Measurements from ENCODE around the gene C6orf118.

Gene C6orf118

GRCh38 chr6:165321150-165321549 is 11.7 kb upstream of the C6orf118 start:
- no peaks in the 10 kb centered on the region for H3K79me1 ChIP-seq (ENCODE audit: low read length)
- H3K4me1 ChIP-seq (ENCODE audit: control insufficient read depth, low read depth, low read length), result no peaks in the 10 kb centered on the region
- no peak overlapping the region for H3K4ac ChIP-seq (ENCODE audit: low read depth, low read length)
- H2BK120ac ChIP-seq (ENCODE audit: low read depth, low read length), result no peak overlapping the region
- no peak overlapping the region for H2BK5ac ChIP-seq (ENCODE audit: low read length)
- H3K4me3 ChIP-seq (ENCODE audit: low read length), result no peak overlapping the region
- no peaks in the 10 kb centered on the region for H3K36me3 ChIP-seq (ENCODE audit: control insufficient read depth, insufficient read depth, low read length)
- no peak overlapping the region for H4K5ac ChIP-seq (ENCODE audit: low read length)
- no CpG with 5 or more reads among the region's 3 CpGs for WGBS (ENCODE audit: extremely low coverage, insufficient coverage, low lambda C conversion rate)
- no peak overlapping the region for H2BK15ac ChIP-seq (replicated peaks; ENCODE audit: low read depth)
- no peak overlapping the region for H3K18ac ChIP-seq (ENCODE audit: low read length)
- H3K23ac ChIP-seq (ENCODE audit: low read length), result no peak overlapping the region
- H3K27me3 ChIP-seq (ENCODE audit: insufficient read depth, low read length, poor library complexity), result no peaks in the 10 kb centered on the region
- H2AK5ac ChIP-seq (ENCODE audit: low read length), result no peak overlapping the region
- H3K4me2 ChIP-seq (ENCODE audit: low read length), result no peak overlapping the region
- DNase-seq, result no peak
- H3K27ac ChIP-seq (ENCODE audit: low read depth, low read length), result no peak overlapping the region
- no peak overlapping the region for H3K56ac ChIP-seq (ENCODE audit: low read length)
- no peaks in the 10 kb centered on the region for H3K79me2 ChIP-seq (ENCODE audit: control insufficient read depth, insufficient read depth, low read length)
- H3K9ac ChIP-seq (ENCODE audit: low read length), result no peak overlapping the region
- no peak overlapping the region for H4K8ac ChIP-seq (ENCODE audit: low read depth, low read length)

- Histone ChIP-seq H2BK120ac (ENCODE audit: low read depth, low read length) (no peak overlapping the region), H3K56ac (ENCODE audit: low read length) (no peak overlapping the region), H3K27me3 (ENCODE audit: insufficient read depth, low read length, poor library complexity) (no peaks in the 10 kb centered on the region), H3K4me2 (ENCODE audit: low read length) (no peak overlapping the region), H3K79me2 (ENCODE audit: control insufficient read depth, insufficient read depth, low read length) (no peaks in the 10 kb centered on the region), H3K4me1 (ENCODE audit: control insufficient read depth, low read depth, low read length) (no peaks in the 10 kb centered on the region), H2BK15ac (replicated peaks; ENCODE audit: low read depth) (no peak overlapping the region), H3K9ac (ENCODE audit: low read length) (no peak overlapping the region), H3K4ac (ENCODE audit: low read depth, low read length) (no peak overlapping the region), H4K8ac (ENCODE audit: low read depth, low read length) (no peak overlapping the region), H2BK5ac (ENCODE audit: low read length) (no peak overlapping the region), H3K79me1 (ENCODE audit: low read length) (no peaks in the 10 kb centered on the region), H3K23ac (ENCODE audit: low read length) (no peak overlapping the region), H3K36me3 (ENCODE audit: control insufficient read depth, insufficient read depth, low read length) (no peaks in the 10 kb centered on the region), H4K5ac (ENCODE audit: low read length) (no peak overlapping the region), H3K27ac (ENCODE audit: low read depth, low read length) (no peak overlapping the region), H2AK5ac (ENCODE audit: low read length) (no peak overlapping the region), H3K4me3 (ENCODE audit: low read length) (no peak overlapping the region), H3K18ac (ENCODE audit: low read length) (no peak overlapping the region)
- no peak for DNase-seq
- no CpG with 5 or more reads among the region's 14 CpGs for WGBS (ENCODE audit: extremely low coverage, insufficient coverage, low lambda C conversion rate)
Observed at GRCh38 chr6:165317723-165318122, 8.3 kb upstream of the C6orf118 start.

DNA sequence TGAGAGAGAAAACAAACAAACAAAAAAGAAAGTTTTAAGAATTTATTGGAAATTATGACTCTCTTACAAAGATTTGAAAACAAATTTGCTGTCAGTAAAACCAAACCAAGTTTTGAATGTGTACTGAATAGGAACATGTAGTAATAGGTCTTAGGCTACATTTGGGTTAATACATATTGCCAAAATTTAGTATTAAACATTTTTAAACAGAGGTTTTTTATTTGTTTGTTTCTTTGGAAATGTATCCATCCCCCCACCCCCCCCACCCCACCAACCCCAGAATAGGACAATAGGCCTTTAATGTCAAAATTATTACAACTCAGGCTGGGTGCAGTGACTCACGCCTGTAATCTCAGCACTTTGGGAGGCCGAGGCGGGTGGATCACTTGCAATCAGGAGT is 2.5 kb downstream of the C6orf118 start:
- H3K4me1 ChIP-seq (ENCODE audit: control insufficient read depth, low read depth, low read length), result no peaks in the 10 kb centered on the region
- no peaks in the 10 kb centered on the region for H3K79me2 ChIP-seq (ENCODE audit: control insufficient read depth, insufficient read depth, low read length)
- H2BK5ac ChIP-seq (ENCODE audit: low read length), result no peak overlapping the region
- H4K5ac ChIP-seq (ENCODE audit: low read length), result no peak overlapping the region
- H3K4me3 ChIP-seq (ENCODE audit: low read length), result no peak overlapping the region
- H3K18ac ChIP-seq (ENCODE audit: low read length), result no peak overlapping the region
- H3K4me2 ChIP-seq (ENCODE audit: low read length), result no peak overlapping the region
- H3K27ac ChIP-seq (ENCODE audit: low read depth, low read length), result no peak overlapping the region
- no peak overlapping the region for H4K8ac ChIP-seq (ENCODE audit: low read depth, low read length)
- H3K36me3 ChIP-seq (ENCODE audit: control insufficient read depth, insufficient read depth, low read length), result no peaks in the 10 kb centered on the region
- H2BK15ac ChIP-seq (replicated peaks; ENCODE audit: low read depth), result no peak overlapping the region
- H3K27me3 ChIP-seq (ENCODE audit: insufficient read depth, low read length, poor library complexity), result no peaks in the 10 kb centered on the region
- H2BK120ac ChIP-seq (ENCODE audit: low read depth, low read length), result no peak overlapping the region
- H3K9ac ChIP-seq (ENCODE audit: low read length), result no peak overlapping the region
- H2AK5ac ChIP-seq (ENCODE audit: low read length), result no peak overlapping the region
- H3K23ac ChIP-seq (ENCODE audit: low read length), result no peak overlapping the region
- no peak overlapping the region for H3K4ac ChIP-seq (ENCODE audit: low read depth, low read length)
- DNase-seq, result no peak
- H3K56ac ChIP-seq (ENCODE audit: low read length), result no peak overlapping the region
- H3K79me1 ChIP-seq (ENCODE audit: low read length), result no peaks in the 10 kb centered on the region
- WGBS (ENCODE audit: extremely low coverage, insufficient coverage, low lambda C conversion rate), result no CpG with 5 or more reads among the region's 3 CpGs

DNA sequence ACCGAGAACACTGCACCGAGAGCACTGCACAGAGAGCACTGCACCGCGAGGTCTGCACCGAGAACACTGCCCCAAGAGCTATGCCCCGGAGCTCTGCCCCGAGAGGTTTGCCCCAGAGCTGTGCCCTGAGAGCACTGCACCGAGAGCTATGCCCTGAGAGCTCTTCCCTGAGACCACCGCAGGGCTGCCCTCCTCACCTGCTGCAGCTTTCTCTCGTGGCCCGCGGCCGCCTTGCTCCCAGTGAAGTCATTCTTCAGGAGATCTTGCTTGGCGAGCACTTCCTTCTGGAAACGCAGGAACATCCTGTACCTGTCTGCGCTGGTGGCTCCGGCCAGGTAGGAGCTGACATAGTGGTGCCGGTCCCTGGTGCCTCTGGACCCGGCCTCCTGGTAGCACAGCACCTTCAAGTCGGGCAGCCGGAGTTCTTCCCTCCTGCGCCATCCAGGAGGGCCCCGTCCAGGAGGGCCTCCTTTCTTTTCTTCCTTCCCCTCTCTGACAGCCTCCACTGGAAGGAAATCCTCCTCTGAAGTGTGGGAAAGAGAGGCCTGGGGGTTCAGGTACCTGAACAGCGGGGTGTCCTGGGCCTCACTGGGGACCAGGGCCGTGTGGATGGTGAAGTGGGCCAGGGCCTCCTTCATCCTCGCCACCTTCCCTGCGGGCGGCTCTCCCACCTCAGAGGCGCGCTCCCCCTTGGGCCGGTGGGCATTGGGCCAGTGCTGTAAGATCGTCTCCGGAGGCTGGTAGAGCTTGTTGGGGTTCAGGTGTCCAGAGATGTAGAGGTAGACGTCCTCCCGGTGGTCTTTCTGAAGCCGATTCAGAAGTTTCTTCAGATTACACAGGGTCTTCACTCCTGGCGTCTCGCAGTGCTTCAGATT is 7.8 kb downstream of the C6orf118 start:
- Histone ChIP-seq H3K4me1 (ENCODE audit: control insufficient read depth, low read depth, low read length) (no peaks in the 10 kb centered on the region), H3K79me2 (ENCODE audit: control insufficient read depth, insufficient read depth, low read length) (no peaks in the 10 kb centered on the region), H3K9ac (ENCODE audit: low read length) (no peak overlapping the region), H2BK5ac (ENCODE audit: low read length) (no peak overlapping the region), H3K4ac (ENCODE audit: low read depth, low read length) (no peak overlapping the region), H2BK120ac (ENCODE audit: low read depth, low read length) (no peak overlapping the region), H3K18ac (ENCODE audit: low read length) (no peak overlapping the region), H2AK5ac (ENCODE audit: low read length) (no peak overlapping the region), H3K79me1 (ENCODE audit: low read length) (no peaks in the 10 kb centered on the region), H3K27me3 (ENCODE audit: insufficient read depth, low read length, poor library complexity) (no peaks in the 10 kb centered on the region), H3K23ac (ENCODE audit: low read length) (no peak overlapping the region), H3K27ac (ENCODE audit: low read depth, low read length) (no peak overlapping the region), H3K4me2 (ENCODE audit: low read length) (no peak overlapping the region), H4K5ac (ENCODE audit: low read length) (no peak overlapping the region), H4K8ac (ENCODE audit: low read depth, low read length) (no peak overlapping the region), H3K36me3 (ENCODE audit: control insufficient read depth, insufficient read depth, low read length) (no peaks in the 10 kb centered on the region), H3K4me3 (ENCODE audit: low read length) (no peak overlapping the region), H3K56ac (ENCODE audit: low read length) (no peak overlapping the region), H2BK15ac (replicated peaks; ENCODE audit: low read depth) (no peak overlapping the region)
- DNase-seq, result no peak
- WGBS (ENCODE audit: extremely low coverage, insufficient coverage, low lambda C conversion rate), result no CpG with 5 or more reads among the region's 38 CpGs

GRCh38 chr6:165300422-165300936 is 8.9 kb downstream of the C6orf118 start:
- H2AK5ac ChIP-seq (ENCODE audit: low read length), result no peak overlapping the region
- no peak overlapping the region for H4K8ac ChIP-seq (ENCODE audit: low read depth, low read length)
- H3K36me3 ChIP-seq (ENCODE audit: control insufficient read depth, insufficient read depth, low read length), result no peaks in the 10 kb centered on the region
- H3K79me1 ChIP-seq (ENCODE audit: low read length), result no peaks in the 10 kb centered on the region
- H2BK120ac ChIP-seq (ENCODE audit: low read depth, low read length), result no peak overlapping the region
- no peaks in the 10 kb centered on the region for H3K4me1 ChIP-seq (ENCODE audit: control insufficient read depth, low read depth, low read length)
- no peak overlapping the region for H3K18ac ChIP-seq (ENCODE audit: low read length)
- H3K27ac ChIP-seq (ENCODE audit: low read depth, low read length), result no peak overlapping the region
- H3K9ac ChIP-seq (ENCODE audit: low read length), result no peak overlapping the region
- H3K56ac ChIP-seq (ENCODE audit: low read length), result no peak overlapping the region
- H3K4me3 ChIP-seq (ENCODE audit: low read length), result no peak overlapping the region
- no peak overlapping the region for H3K4me2 ChIP-seq (ENCODE audit: low read length)
- WGBS (ENCODE audit: extremely low coverage, insufficient coverage, low lambda C conversion rate), result no CpG with 5 or more reads among the region's 13 CpGs
- H2BK5ac ChIP-seq (ENCODE audit: low read length), result no peak overlapping the region
- no peak overlapping the region for H2BK15ac ChIP-seq (replicated peaks; ENCODE audit: low read depth)
- no peak overlapping the region for H3K23ac ChIP-seq (ENCODE audit: low read length)
- no peaks in the 10 kb centered on the region for H3K27me3 ChIP-seq (ENCODE audit: insufficient read depth, low read length, poor library complexity)
- no peak overlapping the region for H4K5ac ChIP-seq (ENCODE audit: low read length)
- no peak for DNase-seq
- H3K79me2 ChIP-seq (ENCODE audit: control insufficient read depth, insufficient read depth, low read length), result no peaks in the 10 kb centered on the region
- H3K4ac ChIP-seq (ENCODE audit: low read depth, low read length), result no peak overlapping the region
